Left forelimb (tissue), 1 donor: ENCODE data around the gene CTNNA2.

Experiments used
- DNase-seq: peaks from one replicate; pipeline ENCODE4 v3.0.0-alpha.2; 2018; ENCODE audit warnings: low spot score

The CTNNA2 gene

GRCh38 chr2:79789811-79790210, 277.0 kb downstream of the CTNNA2 start:
- no peak for DNase-seq

GRCh38 chr2:79792090-79792489, 279.2 kb downstream of the CTNNA2 start:
- DNase-seq: no peak

- DNase-seq: no peak
Observed at GRCh38 chr2:79793006-79793405, 280.2 kb downstream of the CTNNA2 start.

- DNase-seq: no peak
Observed at GRCh38 chr2:79796641-79797040, 283.8 kb downstream of the CTNNA2 start.

GRCh38 chr2:79798776-79799175, 285.9 kb downstream of the CTNNA2 start:
- no peak for DNase-seq

- DNase-seq: no peak
Observed at GRCh38 chr2:79799729-79800128, 286.9 kb downstream of the CTNNA2 start.

- DNase-seq: no peak
Observed at GRCh38 chr2:79801082-79801481, 288.2 kb downstream of the CTNNA2 start.

GRCh38 chr2:79817288-79817687, 304.4 kb downstream of the CTNNA2 start:
- DNase-seq: no peak

- DNase-seq: no peak
Observed at GRCh38 chr2:79820281-79820680, 307.4 kb downstream of the CTNNA2 start.

- no peak for DNase-seq
Observed at GRCh38 chr2:79822136-79822535, 309.3 kb downstream of the CTNNA2 start.

GRCh38 chr2:79824086-79824786, 311.4 kb downstream of the CTNNA2 start:
- DNase-seq: no peak

- DNase-seq: no peak
Observed at GRCh38 chr2:79827881-79828280, 315.0 kb downstream of the CTNNA2 start.

- DNase-seq: no peak
Observed at GRCh38 chr2:79830501-79830900, 317.6 kb downstream of the CTNNA2 start.

GRCh38 chr2:79831961-79832360, 319.1 kb downstream of the CTNNA2 start:
- no peak for DNase-seq

GRCh38 chr2:79832511-79833234, 319.8 kb downstream of the CTNNA2 start:
- DNase-seq: no peak

GRCh38 chr2:79833235-79833878, 320.5 kb downstream of the CTNNA2 start:
- DNase-seq: no peak

- DNase-seq: no peak
Observed at GRCh38 chr2:79835911-79836310, 323.1 kb downstream of the CTNNA2 start.

GRCh38 chr2:79844011-79844410, 331.2 kb downstream of the CTNNA2 start:
- no peak for DNase-seq

GRCh38 chr2:79846878-79847277, 334.0 kb downstream of the CTNNA2 start:
- no peak for DNase-seq

GRCh38 chr2:79849241-79849640, 336.4 kb downstream of the CTNNA2 start:
- no peak for DNase-seq

- DNase-seq: no peak
Observed at GRCh38 chr2:79849949-79850348, 337.1 kb downstream of the CTNNA2 start.

GRCh38 chr2:79850912-79851311, 338.1 kb downstream of the CTNNA2 start:
- DNase-seq: no peak
